Activated CD4-positive, alpha-beta T cell treated with anti-CD3 and anti-CD28 coated beads, Interleukin-2, amount 50 U/mL, for 4 hours (primary cell): ENCODE measurements around the gene S100A5.
A peak's percentile ranks its signal among the peaks of the same experiment; 100 is the strongest.
"Not testable (repeated sequence)": the region's sequence is repeated elsewhere in the genome, so short reads cannot be mapped to it uniquely, and the experiment has no call there.

Source experiments
- DNase-seq, 2 experiments: peaks; one replicate each; pipeline ENCODE4 v3.0.0-alpha.2; 2020

S100A5 gene

GRCh38 chr1:153540394-153541361 lies at the start of gene S100A5:
S100A5 (minus strand) TSS chr1:153540934; CDS start chr1:153540191, 743 bp downstream.
- DNase-seq, result peak; percentile 49 to 57

GRCh38 chr1:153588482-153588881 lies 47.7 kb upstream of the S100A5 start:
- no peak for DNase-seq

- not testable (repeated sequence) for DNase-seq
Observed at GRCh38 chr1:153588033-153588432, 47.3 kb upstream of the S100A5 start.

GRCh38 chr1:153587314-153587713 lies 46.6 kb upstream of the S100A5 start:
- no peak for DNase-seq

GRCh38 chr1:153586347-153586746 lies 45.6 kb upstream of the S100A5 start:
- DNase-seq, result no peak

- DNase-seq, result no peak
Observed at GRCh38 chr1:153585006-153585405, 44.3 kb upstream of the S100A5 start.

GRCh38 chr1:153583976-153584375 lies 43.2 kb upstream of the S100A5 start:
- DNase-seq, result no peak

- not testable (repeated sequence) for DNase-seq
Observed at GRCh38 chr1:153583514-153583913, 42.8 kb upstream of the S100A5 start.

- DNase-seq, result not testable (repeated sequence)
Observed at GRCh38 chr1:153582836-153583235, 42.1 kb upstream of the S100A5 start.

- DNase-seq, result no peak
Observed at GRCh38 chr1:153578936-153579335, 38.2 kb upstream of the S100A5 start.

- DNase-seq, result no peak
Observed at GRCh38 chr1:153578490-153578889, 37.8 kb upstream of the S100A5 start.

GRCh38 chr1:153577624-153578051 lies 36.9 kb upstream of the S100A5 start:
- no peak for DNase-seq

- DNase-seq, result no peak
Observed at GRCh38 chr1:153577138-153577537, 36.4 kb upstream of the S100A5 start.

- not testable (repeated sequence) for DNase-seq
Observed at GRCh38 chr1:153575497-153575896, 34.8 kb upstream of the S100A5 start.

GRCh38 chr1:153575081-153575491 lies 34.4 kb upstream of the S100A5 start:
- DNase-seq, result not testable (repeated sequence)

- no peak for DNase-seq
Observed at GRCh38 chr1:153573351-153573750, 32.6 kb upstream of the S100A5 start.

- DNase-seq, result peak; percentile 31 to 32
Observed at GRCh38 chr1:153572569-153573015, 31.9 kb upstream of the S100A5 start.

GRCh38 chr1:153571706-153572105 lies 31.0 kb upstream of the S100A5 start:
- no peak for DNase-seq

- no peak for DNase-seq
Observed at GRCh38 chr1:153570874-153571273, 30.1 kb upstream of the S100A5 start.

GRCh38 chr1:153569465-153569864 lies 28.7 kb upstream of the S100A5 start:
- no peak for DNase-seq

- DNase-seq, result peak; percentile 75 to 76
Observed at GRCh38 chr1:153568367-153569099, 27.8 kb upstream of the S100A5 start.

GRCh38 chr1:153567621-153568366 lies 27.1 kb upstream of the S100A5 start:
- DNase-seq, result peak; percentile 13 to 32
